Gastrocnemius medialis (tissue), 4 donors: ENCODE results near the gene TMEM178A.

Experiments used
- POLR2A ChIP-seq, 2 donors: fragments of 450-650 bp; IDR thresholded peaks; one replicate each; pipeline ENCODE4 v1.6.1; 2017; ENCODE audit warnings: antibody characterized with exemption in 2 of 2, mild to moderate bottlenecking in 2 of 2, moderate library complexity in 2 of 2
- TF ChIP-seq, protein P1 (sequence below), 5 experiments: fragments of 450-650 bp in 3 of 5; fragments of 200-600 bp in 2 of 5; sonication (generic) in 2 of 5; IDR thresholded peaks in 4 of 5; conservative IDR thresholded peaks in 1 of 5; 1 replicate in 4 of 5; 2 replicates in 1 of 5; pipeline ENCODE4 v1.5.1; 2016 to 2019; ENCODE audit warnings: antibody characterized with exemption in 5 of 5, mild to moderate bottlenecking in 3 of 5, moderate library complexity in 3 of 5

DNA sequence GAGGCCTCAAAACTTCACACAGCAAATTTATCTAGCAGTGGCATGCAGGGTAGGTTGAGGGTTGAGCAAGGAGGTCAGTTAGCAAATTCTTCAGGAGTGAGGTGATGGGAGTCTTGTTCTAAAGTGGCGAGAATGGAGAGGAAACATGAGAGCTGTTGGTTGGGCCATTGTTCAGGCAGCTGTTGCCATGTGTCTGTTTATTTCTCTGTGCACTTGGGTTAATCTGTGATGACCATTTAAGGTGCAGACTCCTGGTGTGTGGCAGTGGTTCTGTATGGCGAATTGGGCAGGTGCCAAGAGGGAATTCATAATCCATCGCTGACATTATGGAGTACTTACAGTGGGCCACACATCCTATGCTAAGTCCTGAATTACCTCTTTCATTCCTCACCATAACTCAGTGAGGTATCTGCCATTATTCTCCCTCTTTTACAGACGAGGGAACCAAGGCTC is 30.4 kb downstream of the TMEM178A start:
- TF ChIP-seq, protein P1, sequence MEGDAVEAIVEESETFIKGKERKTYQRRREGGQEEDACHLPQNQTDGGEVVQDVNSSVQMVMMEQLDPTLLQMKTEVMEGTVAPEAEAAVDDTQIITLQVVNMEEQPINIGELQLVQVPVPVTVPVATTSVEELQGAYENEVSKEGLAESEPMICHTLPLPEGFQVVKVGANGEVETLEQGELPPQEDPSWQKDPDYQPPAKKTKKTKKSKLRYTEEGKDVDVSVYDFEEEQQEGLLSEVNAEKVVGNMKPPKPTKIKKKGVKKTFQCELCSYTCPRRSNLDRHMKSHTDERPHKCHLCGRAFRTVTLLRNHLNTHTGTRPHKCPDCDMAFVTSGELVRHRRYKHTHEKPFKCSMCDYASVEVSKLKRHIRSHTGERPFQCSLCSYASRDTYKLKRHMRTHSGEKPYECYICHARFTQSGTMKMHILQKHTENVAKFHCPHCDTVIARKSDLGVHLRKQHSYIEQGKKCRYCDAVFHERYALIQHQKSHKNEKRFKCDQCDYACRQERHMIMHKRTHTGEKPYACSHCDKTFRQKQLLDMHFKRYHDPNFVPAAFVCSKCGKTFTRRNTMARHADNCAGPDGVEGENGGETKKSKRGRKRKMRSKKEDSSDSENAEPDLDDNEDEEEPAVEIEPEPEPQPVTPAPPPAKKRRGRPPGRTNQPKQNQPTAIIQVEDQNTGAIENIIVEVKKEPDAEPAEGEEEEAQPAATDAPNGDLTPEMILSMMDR (IDR thresholded peaks at IDR 0.05 in 4 of 5, conservative IDR thresholded peaks at IDR 0.05 in 1 of 5): no peak
- no peak for TF ChIP-seq POLR2A (IDR thresholded peaks at IDR 0.05)
